GM23338 (cell line): ENCODE data around the gene ZCCHC14. TPM values are rescaled to one million over a fixed set of nuclear protein-coding genes. Genes with fewer than 3 reads are reported as not detected.

Experiments
- ATAC-seq: fragments of 200-7000 bp; cut with Tn5 transposase; 3 replicates; pipeline ENCODE4 v1.9.1; 2020
- DNase-seq: peaks from one replicate; pipeline ENCODE4 v3.0.0-alpha.2; 2015; ENCODE audit warnings: low spot score
- H2AFZ ChIP-seq: fragments of 200-600 bp; sonication (generic); 2 replicates; pipeline ENCODE4 v1.8.0; 2016; ENCODE audit warnings: antibody characterized with exemption, mild to moderate bottlenecking, moderate library complexity
- H3F3A ChIP-seq: fragments of 200-600 bp; sonication (generic); replicated peaks from 2 replicates; pipeline ENCODE4 v1.8.0; 2017; ENCODE audit warnings: antibody characterized with exemption, mixed run types, low read depth
- H3K27ac ChIP-seq: fragments of 200-600 bp; sonication (generic); 2 replicates; pipeline ENCODE4 v1.6.1; 2016; ENCODE audit warnings: low read depth
- H3K27me3 ChIP-seq: fragments of 200-600 bp; sonication (generic); 2 replicates; pipeline ENCODE4 v1.8.0; 2016; ENCODE audit warnings: mild to moderate bottlenecking, mixed run types, moderate library complexity; ENCODE audit not compliant: insufficient read depth
- H3K36me3 ChIP-seq: fragments of 200-600 bp; sonication (generic); 2 replicates; pipeline ENCODE4 v1.8.0; 2016; ENCODE audit warnings: mild to moderate bottlenecking; ENCODE audit not compliant: insufficient read depth
- H3K4me1 ChIP-seq: fragments of 200-600 bp; sonication (generic); 2 replicates; pipeline ENCODE4 v1.8.0; 2016; ENCODE audit warnings: mild to moderate bottlenecking, moderate library complexity; ENCODE audit not compliant: insufficient read depth
- H3K4me2 ChIP-seq: fragments of 200-600 bp; sonication (generic); 2 replicates; pipeline ENCODE4 v1.7.1; 2017; ENCODE audit warnings: mixed run types
- H3K4me3 ChIP-seq: fragments of 200-600 bp; sonication (generic); 2 replicates; pipeline ENCODE4 v1.6.1; 2016; ENCODE audit warnings: mixed run types
- H3K79me2 ChIP-seq: fragments of 200-600 bp; sonication (generic); replicated peaks from 2 replicates; pipeline ENCODE4 v1.8.0; 2017; ENCODE audit warnings: mild to moderate bottlenecking; ENCODE audit not compliant: insufficient read depth
- H3K9me2 ChIP-seq: fragments of 200-600 bp; sonication (generic); 2 replicates; pipeline ENCODE4 v1.8.0; 2017; ENCODE audit not compliant: insufficient read depth
- H4K20me1 ChIP-seq: fragments of 200-600 bp; sonication (generic); replicated peaks from 2 replicates; pipeline ENCODE4 v1.8.0; 2017; ENCODE audit warnings: mild to moderate bottlenecking; ENCODE audit not compliant: insufficient read depth
- H3K27ac Mint-ChIP-seq: 2 replicates; pipeline ENCODE4 v1.8.0; 2020; ENCODE audit warnings: inconsistent platforms, mild to moderate bottlenecking, moderate library complexity, mixed read lengths
- H3K27me3 Mint-ChIP-seq: 3 replicates; pipeline ENCODE4 v1.8.0; 2022; ENCODE audit warnings: low read depth, mild to moderate bottlenecking, moderate library complexity, mixed read lengths, inconsistent platforms; ENCODE audit not compliant: insufficient read depth, poor library complexity
- H3K36me3 Mint-ChIP-seq: 3 replicates; pipeline ENCODE4 v1.8.0; 2021; ENCODE audit warnings: low read depth, mild to moderate bottlenecking, inconsistent platforms, moderate library complexity, mixed read lengths
- H3K4me1 Mint-ChIP-seq: 3 replicates; pipeline ENCODE4 v1.8.0; 2020; ENCODE audit warnings: mild to moderate bottlenecking, inconsistent platforms, mixed read lengths
- H3K4me3 Mint-ChIP-seq: 3 replicates; pipeline ENCODE4 v1.8.0; 2021; ENCODE audit warnings: moderate library complexity, mild to moderate bottlenecking, inconsistent platforms, mixed read lengths
- H3K9me3 Mint-ChIP-seq: 3 replicates; pipeline ENCODE4 v1.8.0; 2020; ENCODE audit warnings: moderate library complexity, mild to moderate bottlenecking, inconsistent platforms, mixed read lengths
- CREB1 ChIP-seq: fragments of 250-450 bp; sonication (Bioruptor Pico); IDR thresholded peaks from 2 replicates; pipeline ENCODE4 v1.5.0; 2020; ENCODE audit warnings: low read depth, mild to moderate bottlenecking, moderate library complexity
- EZH2 ChIP-seq: fragments of 200-600 bp; sonication (generic); IDR thresholded peaks from one replicate; pipeline ENCODE4 v1.8.0; 2017; ENCODE audit warnings: antibody characterized with exemption, mild to moderate bottlenecking, low read depth; ENCODE audit not compliant: unreplicated experiment
- JUNB ChIP-seq: IDR thresholded peaks from one replicate; pipeline ENCODE4 v1.6.1; 2016; ENCODE audit warnings: antibody characterized with exemption; ENCODE audit not compliant: unreplicated experiment
- STAT1 ChIP-seq: IDR thresholded peaks from one replicate; pipeline ENCODE4 v1.6.1; 2016; ENCODE audit warnings: antibody characterized with exemption; ENCODE audit not compliant: unreplicated experiment
- ZNF114 ChIP-seq: fragments of 250-450 bp; sonication (Bioruptor Pico); IDR thresholded peaks from 2 replicates; pipeline ENCODE4 v1.5.0; 2020; ENCODE audit warnings: mild to moderate bottlenecking, moderate library complexity
- ZNF331 ChIP-seq: fragments of 250-450 bp; sonication (Bioruptor Pico); IDR thresholded peaks from 2 replicates; pipeline ENCODE4 v1.5.0; 2020; ENCODE audit warnings: low read depth, mild to moderate bottlenecking, moderate library complexity
- polyA plus RNA-seq: library from polyadenylated mRNA; unstranded; fragments of >200 nt; fragmentation: Nextera tagmentation; extraction: Ambion mirVana; gene quantifications from 2 replicates; pipeline ENCODE4 v1.2.1, GENCODE V29; 2016
- total RNA-seq: library from RNA; depleted of rRNA; stranded (reverse); fragments of >200 nt; shearing (Covaris generic); gene quantifications from 2 replicates; pipeline ENCODE4 v1.2.3, GENCODE V29; 2014
- TF ChIP-seq, protein P1 (sequence below), 2 experiments: fragments of 200-600 bp in 1 of 2; sonication (generic) in 1 of 2; conservative IDR thresholded peaks; 2 replicates each; pipeline versions ENCODE4 v1.5.1 to v1.6.1; 2016 to 2017; ENCODE audit warnings: antibody characterized with exemption in 2 of 2, low read depth in 2 of 2, mild to moderate bottlenecking in 2 of 2, moderate library complexity in 1 of 2
- TF ChIP-seq, protein P2 (sequence below): IDR thresholded peaks from 2 replicates; pipeline ENCODE4 v1.6.1; 2016; ENCODE audit warnings: antibody characterized with exemption
- TF ChIP-seq, protein P3 (sequence below): IDR thresholded peaks from one replicate; pipeline ENCODE4 v1.6.1; 2018; ENCODE audit warnings: antibody characterized with exemption; ENCODE audit not compliant: unreplicated experiment
- TF ChIP-seq, protein P4 (sequence below): fragments of 250-450 bp; sonication (Bioruptor Pico); IDR thresholded peaks from 2 replicates; pipeline ENCODE4 v1.5.0; 2020; ENCODE audit warnings: mild to moderate bottlenecking, moderate library complexity

Gene ZCCHC14
- total and polyA plus RNA-seq, 2 experiments from 2014 or later, result 6.8 to 22.4 TPM

DNA sequence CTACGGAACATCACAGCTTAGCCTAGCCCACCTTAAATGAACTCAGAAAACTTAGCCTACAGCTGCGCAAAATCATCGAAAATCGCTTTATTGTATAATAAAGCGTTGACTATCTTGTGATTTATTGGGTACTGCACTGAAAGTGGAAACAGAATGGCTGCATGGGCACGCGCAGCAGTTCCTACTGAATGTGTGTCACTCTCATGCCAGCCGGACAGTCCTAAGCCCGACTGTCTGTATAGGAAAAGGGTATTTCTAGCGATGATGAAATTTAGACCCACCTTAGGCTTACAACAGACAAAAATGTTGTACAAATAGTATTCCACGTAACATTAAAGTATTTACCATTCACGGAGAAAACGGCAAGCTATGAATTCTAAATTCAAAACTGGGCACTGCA, 118.5 kb downstream of the ZCCHC14 start:
- Histone ChIP-seq H3K9me2 (no peaks in the 10 kb centered on the region), H3K79me2 (peaks cover 90% of the 10 kb centered on the region), H3K36me3 (no peaks in the 10 kb centered on the region; the same call in 1 of the 2 replicates), H3K4me1 (no peaks in the 10 kb centered on the region), H3K4me3 (no peak overlapping the region), H3F3A (no peaks in the 10 kb centered on the region), H2AFZ (no peak overlapping the region), H3K4me2 (no peak overlapping the region), H4K20me1 (peaks cover 32% of the 10 kb centered on the region; the same call in 1 of the 2 replicates), H3K27ac (no peak overlapping the region), H3K27me3 (no peaks in the 10 kb centered on the region)
- DNase-seq, result no peak
- Mint-ChIP-seq H3K9me3 (peaks cover 2% of the 10 kb centered on the region; the same call in 2 of the 3 replicates), H3K4me1 (peaks cover 13% of the 10 kb centered on the region), H3K27ac (no peak overlapping the region), H3K27me3 (no peaks in the 10 kb centered on the region), H3K4me3 (no peak overlapping the region), H3K36me3 (peaks cover 11% of the 10 kb centered on the region; the same call in 2 of the 3 replicates)
- TF ChIP-seq EZH2 (no peak), STAT1 (no peak), ZNF114 (CRISPR knock-in tag) (no peak), CREB1 (CRISPR knock-in tag) (no peak), ZNF331 (no peak), JUNB (no peak)
- TF ChIP-seq, protein P1, sequence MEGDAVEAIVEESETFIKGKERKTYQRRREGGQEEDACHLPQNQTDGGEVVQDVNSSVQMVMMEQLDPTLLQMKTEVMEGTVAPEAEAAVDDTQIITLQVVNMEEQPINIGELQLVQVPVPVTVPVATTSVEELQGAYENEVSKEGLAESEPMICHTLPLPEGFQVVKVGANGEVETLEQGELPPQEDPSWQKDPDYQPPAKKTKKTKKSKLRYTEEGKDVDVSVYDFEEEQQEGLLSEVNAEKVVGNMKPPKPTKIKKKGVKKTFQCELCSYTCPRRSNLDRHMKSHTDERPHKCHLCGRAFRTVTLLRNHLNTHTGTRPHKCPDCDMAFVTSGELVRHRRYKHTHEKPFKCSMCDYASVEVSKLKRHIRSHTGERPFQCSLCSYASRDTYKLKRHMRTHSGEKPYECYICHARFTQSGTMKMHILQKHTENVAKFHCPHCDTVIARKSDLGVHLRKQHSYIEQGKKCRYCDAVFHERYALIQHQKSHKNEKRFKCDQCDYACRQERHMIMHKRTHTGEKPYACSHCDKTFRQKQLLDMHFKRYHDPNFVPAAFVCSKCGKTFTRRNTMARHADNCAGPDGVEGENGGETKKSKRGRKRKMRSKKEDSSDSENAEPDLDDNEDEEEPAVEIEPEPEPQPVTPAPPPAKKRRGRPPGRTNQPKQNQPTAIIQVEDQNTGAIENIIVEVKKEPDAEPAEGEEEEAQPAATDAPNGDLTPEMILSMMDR (conservative IDR thresholded peaks at IDR 0.05; ENCODE audit: low read depth in 2 of 2), result no peak
- TF ChIP-seq, protein P2, sequence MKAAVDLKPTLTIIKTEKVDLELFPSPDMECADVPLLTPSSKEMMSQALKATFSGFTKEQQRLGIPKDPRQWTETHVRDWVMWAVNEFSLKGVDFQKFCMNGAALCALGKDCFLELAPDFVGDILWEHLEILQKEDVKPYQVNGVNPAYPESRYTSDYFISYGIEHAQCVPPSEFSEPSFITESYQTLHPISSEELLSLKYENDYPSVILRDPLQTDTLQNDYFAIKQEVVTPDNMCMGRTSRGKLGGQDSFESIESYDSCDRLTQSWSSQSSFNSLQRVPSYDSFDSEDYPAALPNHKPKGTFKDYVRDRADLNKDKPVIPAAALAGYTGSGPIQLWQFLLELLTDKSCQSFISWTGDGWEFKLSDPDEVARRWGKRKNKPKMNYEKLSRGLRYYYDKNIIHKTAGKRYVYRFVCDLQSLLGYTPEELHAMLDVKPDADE, result no peak
- TF ChIP-seq, protein P3, sequence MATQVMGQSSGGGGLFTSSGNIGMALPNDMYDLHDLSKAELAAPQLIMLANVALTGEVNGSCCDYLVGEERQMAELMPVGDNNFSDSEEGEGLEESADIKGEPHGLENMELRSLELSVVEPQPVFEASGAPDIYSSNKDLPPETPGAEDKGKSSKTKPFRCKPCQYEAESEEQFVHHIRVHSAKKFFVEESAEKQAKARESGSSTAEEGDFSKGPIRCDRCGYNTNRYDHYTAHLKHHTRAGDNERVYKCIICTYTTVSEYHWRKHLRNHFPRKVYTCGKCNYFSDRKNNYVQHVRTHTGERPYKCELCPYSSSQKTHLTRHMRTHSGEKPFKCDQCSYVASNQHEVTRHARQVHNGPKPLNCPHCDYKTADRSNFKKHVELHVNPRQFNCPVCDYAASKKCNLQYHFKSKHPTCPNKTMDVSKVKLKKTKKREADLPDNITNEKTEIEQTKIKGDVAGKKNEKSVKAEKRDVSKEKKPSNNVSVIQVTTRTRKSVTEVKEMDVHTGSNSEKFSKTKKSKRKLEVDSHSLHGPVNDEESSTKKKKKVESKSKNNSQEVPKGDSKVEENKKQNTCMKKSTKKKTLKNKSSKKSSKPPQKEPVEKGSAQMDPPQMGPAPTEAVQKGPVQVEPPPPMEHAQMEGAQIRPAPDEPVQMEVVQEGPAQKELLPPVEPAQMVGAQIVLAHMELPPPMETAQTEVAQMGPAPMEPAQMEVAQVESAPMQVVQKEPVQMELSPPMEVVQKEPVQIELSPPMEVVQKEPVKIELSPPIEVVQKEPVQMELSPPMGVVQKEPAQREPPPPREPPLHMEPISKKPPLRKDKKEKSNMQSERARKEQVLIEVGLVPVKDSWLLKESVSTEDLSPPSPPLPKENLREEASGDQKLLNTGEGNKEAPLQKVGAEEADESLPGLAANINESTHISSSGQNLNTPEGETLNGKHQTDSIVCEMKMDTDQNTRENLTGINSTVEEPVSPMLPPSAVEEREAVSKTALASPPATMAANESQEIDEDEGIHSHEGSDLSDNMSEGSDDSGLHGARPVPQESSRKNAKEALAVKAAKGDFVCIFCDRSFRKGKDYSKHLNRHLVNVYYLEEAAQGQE, result no peak
- ATAC-seq, result no peak

DNA sequence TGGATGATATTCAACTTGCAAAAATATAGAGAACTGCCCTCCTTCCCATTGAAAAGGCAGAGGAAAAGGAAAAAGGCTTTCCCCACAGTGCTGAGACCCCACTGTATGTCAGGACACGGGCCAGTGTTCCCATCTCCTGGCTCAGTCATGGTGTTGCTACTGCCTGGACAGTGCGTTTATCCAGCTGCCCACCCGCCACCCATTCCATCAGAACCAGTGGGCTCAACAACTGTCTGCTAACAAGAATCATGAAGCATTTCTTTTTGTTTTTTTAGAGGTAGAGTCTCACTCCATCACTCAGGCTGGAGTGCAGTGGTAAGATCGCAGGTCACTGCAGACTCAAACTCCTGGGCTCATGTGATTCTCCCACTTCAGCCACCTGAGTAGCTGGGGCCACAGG, 120.5 kb downstream of the ZCCHC14 start:
- Mint-ChIP-seq H3K4me3 (no peak overlapping the region), H3K27ac (no peak overlapping the region), H3K27me3 (no peaks in the 10 kb centered on the region), H3K36me3 (no peaks in the 10 kb centered on the region), H3K9me3 (no peaks in the 10 kb centered on the region), H3K4me1 (peaks cover 21% of the 10 kb centered on the region)
- no peak overlapping the region for H3K4me2 ChIP-seq
- H3K27me3 ChIP-seq, result no peaks in the 10 kb centered on the region
- no peak overlapping the region for H2AFZ ChIP-seq
- no peak overlapping the region for H3K27ac ChIP-seq
- ATAC-seq (no peak), DNase-seq (no peak)
- no peaks in the 10 kb centered on the region for H3K4me1 ChIP-seq
- no peaks in the 10 kb centered on the region for H3K36me3 ChIP-seq
- H3F3A ChIP-seq, result no peaks in the 10 kb centered on the region
- no peaks in the 10 kb centered on the region for H3K9me2 ChIP-seq
- peaks cover 30% of the 10 kb centered on the region; the same call in 1 of the 2 replicates for H4K20me1 ChIP-seq
- H3K4me3 ChIP-seq, result no peak overlapping the region
- H3K79me2 ChIP-seq, result peaks cover 90% of the 10 kb centered on the region
- TF ChIP-seq, protein P4, sequence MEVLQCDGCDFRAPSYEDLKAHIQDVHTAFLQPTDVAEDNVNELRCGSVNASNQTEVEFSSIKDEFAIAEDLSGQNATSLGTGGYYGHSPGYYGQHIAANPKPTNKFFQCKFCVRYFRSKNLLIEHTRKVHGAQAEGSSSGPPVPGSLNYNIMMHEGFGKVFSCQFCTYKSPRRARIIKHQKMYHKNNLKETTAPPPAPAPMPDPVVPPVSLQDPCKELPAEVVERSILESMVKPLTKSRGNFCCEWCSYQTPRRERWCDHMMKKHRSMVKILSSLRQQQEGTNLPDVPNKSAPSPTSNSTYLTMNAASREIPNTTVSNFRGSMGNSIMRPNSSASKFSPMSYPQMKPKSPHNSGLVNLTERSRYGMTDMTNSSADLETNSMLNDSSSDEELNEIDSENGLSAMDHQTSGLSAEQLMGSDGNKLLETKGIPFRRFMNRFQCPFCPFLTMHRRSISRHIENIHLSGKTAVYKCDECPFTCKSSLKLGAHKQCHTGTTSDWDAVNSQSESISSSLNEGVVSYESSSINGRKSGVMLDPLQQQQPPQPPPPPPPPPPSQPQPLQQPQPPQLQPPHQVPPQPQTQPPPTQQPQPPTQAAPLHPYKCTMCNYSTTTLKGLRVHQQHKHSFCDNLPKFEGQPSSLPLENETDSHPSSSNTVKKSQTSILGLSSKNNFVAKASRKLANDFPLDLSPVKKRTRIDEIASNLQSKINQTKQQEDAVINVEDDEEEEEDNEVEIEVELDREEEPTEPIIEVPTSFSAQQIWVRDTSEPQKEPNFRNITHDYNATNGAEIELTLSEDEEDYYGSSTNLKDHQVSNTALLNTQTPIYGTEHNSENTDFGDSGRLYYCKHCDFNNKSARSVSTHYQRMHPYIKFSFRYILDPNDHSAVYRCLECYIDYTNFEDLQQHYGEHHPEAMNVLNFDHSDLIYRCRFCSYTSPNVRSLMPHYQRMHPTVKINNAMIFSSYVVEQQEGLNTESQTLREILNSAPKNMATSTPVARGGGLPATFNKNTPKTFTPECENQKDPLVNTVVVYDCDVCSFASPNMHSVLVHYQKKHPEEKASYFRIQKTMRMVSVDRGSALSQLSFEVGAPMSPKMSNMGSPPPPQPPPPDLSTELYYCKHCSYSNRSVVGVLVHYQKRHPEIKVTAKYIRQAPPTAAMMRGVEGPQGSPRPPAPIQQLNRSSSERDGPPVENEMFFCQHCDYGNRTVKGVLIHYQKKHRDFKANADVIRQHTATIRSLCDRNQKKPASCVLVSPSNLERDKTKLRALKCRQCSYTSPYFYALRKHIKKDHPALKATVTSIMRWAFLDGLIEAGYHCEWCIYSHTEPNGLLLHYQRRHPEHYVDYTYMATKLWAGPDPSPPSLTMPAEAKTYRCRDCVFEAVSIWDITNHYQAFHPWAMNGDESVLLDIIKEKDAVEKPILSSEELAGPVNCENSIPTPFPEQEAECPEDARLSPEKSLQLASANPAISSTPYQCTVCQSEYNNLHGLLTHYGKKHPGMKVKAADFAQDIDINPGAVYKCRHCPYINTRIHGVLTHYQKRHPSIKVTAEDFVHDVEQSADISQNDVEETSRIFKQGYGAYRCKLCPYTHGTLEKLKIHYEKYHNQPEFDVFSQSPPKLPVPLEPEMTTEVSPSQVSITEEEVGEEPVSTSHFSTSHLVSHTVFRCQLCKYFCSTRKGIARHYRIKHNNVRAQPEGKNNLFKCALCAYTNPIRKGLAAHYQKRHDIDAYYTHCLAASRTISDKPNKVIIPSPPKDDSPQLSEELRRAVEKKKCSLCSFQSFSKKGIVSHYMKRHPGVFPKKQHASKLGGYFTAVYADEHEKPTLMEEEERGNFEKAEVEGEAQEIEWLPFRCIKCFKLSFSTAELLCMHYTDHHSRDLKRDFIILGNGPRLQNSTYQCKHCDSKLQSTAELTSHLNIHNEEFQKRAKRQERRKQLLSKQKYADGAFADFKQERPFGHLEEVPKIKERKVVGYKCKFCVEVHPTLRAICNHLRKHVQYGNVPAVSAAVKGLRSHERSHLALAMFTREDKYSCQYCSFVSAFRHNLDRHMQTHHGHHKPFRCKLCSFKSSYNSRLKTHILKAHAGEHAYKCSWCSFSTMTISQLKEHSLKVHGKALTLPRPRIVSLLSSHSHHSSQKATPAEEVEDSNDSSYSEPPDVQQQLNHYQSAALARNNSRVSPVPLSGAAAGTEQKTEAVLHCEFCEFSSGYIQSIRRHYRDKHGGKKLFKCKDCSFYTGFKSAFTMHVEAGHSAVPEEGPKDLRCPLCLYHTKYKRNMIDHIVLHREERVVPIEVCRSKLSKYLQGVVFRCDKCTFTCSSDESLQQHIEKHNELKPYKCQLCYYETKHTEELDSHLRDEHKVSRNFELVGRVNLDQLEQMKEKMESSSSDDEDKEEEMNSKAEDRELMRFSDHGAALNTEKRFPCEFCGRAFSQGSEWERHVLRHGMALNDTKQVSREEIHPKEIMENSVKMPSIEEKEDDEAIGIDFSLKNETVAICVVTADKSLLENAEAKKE, result no peak
